Jurkat, Clone E6-1 (cell line): ENCODE measurements around the gene STMN3.

Source experiments
- DNase-seq: peaks from one replicate; pipeline ENCODE4 v3.0.0-alpha.2; 2011; ENCODE audit warnings: low read depth, low spot score
- H3K4me3 ChIP-seq: 2 replicates; pipeline ENCODE4 v1.5.1; 2011; ENCODE audit warnings: mild to moderate bottlenecking, low read length, control low read depth, moderate library complexity

The STMN3 gene

GRCh38 chr20:63693083-63693732, 40.0 kb upstream of the STMN3 start:
- no peak for DNase-seq
- no peak overlapping the region for H3K4me3 ChIP-seq

- no peak overlapping the region for H3K4me3 ChIP-seq
- no peak for DNase-seq
Measured at GRCh38 chr20:63692436-63693082, 39.3 kb upstream of the STMN3 start.

GRCh38 chr20:63691711-63692435, 38.6 kb upstream of the STMN3 start:
- no peak overlapping the region for H3K4me3 ChIP-seq
- no peak for DNase-seq

- no peak overlapping the region for H3K4me3 ChIP-seq
- DNase-seq = no peak
Measured at GRCh38 chr20:63690898-63691710, 37.9 kb upstream of the STMN3 start.

GRCh38 chr20:63690003-63690897, 37.0 kb upstream of the STMN3 start:
- DNase-seq = no peak

GRCh38 chr20:63689046-63690002, 36.1 kb upstream of the STMN3 start:
- DNase-seq = no peak
- H3K4me3 ChIP-seq = no peak overlapping the region

More at GRCh38 chr20:63690003-63690897, 37.0 kb upstream of the STMN3 start:
- no peak overlapping the region for H3K4me3 ChIP-seq

- no peak overlapping the region for H3K4me3 ChIP-seq
- no peak for DNase-seq
Measured at GRCh38 chr20:63688228-63689045, 35.2 kb upstream of the STMN3 start.

GRCh38 chr20:63687419-63688178, 34.4 kb upstream of the STMN3 start:
- no peak for DNase-seq
- H3K4me3 ChIP-seq = no peak overlapping the region

GRCh38 chr20:63686492-63687321, 33.5 kb upstream of the STMN3 start:
- DNase-seq = no peak
- no peak overlapping the region for H3K4me3 ChIP-seq

GRCh38 chr20:63686094-63686491, 32.9 kb upstream of the STMN3 start:
- no peak overlapping the region for H3K4me3 ChIP-seq

GRCh38 chr20:63685269-63686026, 32.2 kb upstream of the STMN3 start:
- no peak overlapping the region for H3K4me3 ChIP-seq
- DNase-seq = no peak

More at GRCh38 chr20:63686094-63686491, 32.9 kb upstream of the STMN3 start:
- DNase-seq = no peak

- no peak for DNase-seq
- H3K4me3 ChIP-seq = no peak overlapping the region
Measured at GRCh38 chr20:63682384-63683139, 29.3 kb upstream of the STMN3 start.

GRCh38 chr20:63681609-63682142, 28.5 kb upstream of the STMN3 start:
- no peak overlapping the region for H3K4me3 ChIP-seq
- DNase-seq = no peak
